ENCODE data around the gene CLEC10A.
"Not testable (repeated sequence)": the region's sequence is repeated elsewhere in the genome, so short reads cannot be mapped to it uniquely, and the experiment has no call there.

Gene CLEC10A

GRCh38 chr17:7070712-7071111 lies 9.3 kb downstream of the CLEC10A start:
- no peak for DNase-seq

- no peak for DNase-seq
Observed at GRCh38 chr17:7068268-7068667, 11.8 kb downstream of the CLEC10A start.

DNA sequence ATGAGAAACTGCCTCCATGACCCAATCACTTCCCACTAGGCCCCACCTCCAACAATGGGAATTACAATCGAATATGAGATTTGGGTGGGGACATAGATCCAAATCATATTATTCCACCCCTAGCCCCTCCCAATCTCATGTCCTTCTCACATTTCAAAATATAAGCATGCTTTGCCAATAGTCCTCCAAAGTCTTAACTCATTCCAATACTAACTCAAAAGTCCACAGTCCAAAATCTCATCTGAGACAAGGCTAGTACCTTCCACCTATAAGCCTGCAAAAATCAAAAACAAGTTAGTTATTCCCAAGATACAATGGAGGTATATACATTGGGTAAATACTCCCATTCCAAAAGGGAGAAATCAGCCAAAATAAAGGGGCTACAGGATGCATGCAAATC lies 12.9 kb downstream of the CLEC10A start:
- no peak for DNase-seq

- no peak for DNase-seq
Observed at GRCh38 chr17:7064261-7064660, 15.8 kb downstream of the CLEC10A start.

DNA sequence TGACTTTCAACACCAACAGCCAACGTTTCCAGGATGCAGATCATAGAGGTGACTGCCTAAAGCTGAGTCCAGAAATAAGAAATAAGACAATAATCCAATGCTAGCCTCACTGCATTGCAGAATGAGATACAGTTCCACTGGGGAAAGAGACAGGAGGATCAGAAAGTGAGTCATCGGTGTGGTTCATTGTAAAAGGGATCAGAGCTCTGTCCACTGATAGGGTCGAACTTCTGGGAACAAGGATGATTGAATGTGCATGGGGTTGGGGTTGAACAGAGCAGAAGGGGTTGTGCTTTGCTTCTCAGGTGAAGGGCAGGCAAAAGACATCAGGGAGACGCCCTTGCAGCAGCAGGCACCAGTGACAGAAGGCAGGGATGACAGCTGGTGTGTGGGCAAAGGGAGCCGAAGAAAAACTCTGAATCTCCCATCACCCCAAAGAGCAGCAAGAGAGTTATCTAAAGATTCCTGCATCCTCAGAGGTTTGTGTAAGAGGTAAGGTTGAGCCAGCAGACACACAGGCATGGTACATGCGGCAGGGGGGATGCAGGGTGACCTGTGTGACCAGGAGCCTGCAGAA lies 16.4 kb downstream of the CLEC10A start:
- DNase-seq = no peak

DNA sequence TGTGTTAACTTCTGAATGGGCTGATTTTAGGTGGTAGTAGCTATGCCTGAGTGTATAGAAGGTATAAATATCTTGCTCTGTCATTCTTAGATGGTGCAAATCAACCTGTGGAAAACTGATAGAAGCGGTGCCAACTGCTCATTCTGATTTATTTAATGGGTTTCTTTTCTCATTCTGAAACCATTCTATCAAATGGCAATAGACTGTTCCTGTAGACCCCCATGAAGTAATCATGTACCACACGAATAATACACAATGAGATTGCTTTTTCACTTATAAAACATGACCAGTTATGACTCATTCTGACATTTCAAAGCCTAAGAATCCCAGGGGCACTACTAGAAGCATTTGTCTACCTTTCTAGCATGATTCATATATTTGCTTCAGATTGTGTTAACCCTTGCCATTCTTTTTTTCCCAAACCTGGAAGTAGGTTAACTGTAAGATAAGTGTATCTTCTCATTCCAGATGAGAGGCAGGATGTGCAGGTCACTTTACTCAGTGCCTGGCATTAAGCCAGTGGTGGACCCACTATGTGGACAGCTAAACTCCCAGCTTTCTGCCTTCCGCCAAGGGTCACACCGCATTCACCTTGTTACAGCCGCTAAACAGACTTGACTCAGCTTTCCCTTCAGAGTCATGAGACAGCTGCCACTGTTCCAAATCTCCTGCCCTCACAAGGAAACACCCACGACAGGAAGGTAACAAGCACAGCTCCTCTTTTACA lies 19.7 kb downstream of the CLEC10A start:
- DNase-seq = no peak

GRCh38 chr17:7058831-7059447 lies 21.1 kb downstream of the CLEC10A start:
- no peak for DNase-seq

DNA sequence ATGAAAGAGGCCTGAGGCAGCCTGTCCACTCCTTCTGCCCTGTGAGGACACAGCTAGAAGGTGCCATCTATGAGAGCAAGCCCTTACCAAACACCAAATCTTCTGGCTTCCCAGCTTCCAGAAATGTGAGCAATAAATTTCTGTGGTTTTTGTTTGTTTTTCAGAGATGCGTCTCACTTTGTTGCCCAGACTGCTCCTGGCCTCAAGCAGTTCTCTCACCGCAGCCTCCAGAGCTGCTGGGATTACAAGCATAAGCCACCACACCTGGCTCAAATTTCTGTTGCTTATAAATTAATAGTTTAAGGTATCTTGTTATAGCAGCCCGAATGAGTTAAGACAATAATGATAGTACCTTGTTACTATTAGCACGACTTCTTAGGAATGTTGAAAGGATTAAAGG lies 23.7 kb downstream of the CLEC10A start:
- DNase-seq = no peak

DNA sequence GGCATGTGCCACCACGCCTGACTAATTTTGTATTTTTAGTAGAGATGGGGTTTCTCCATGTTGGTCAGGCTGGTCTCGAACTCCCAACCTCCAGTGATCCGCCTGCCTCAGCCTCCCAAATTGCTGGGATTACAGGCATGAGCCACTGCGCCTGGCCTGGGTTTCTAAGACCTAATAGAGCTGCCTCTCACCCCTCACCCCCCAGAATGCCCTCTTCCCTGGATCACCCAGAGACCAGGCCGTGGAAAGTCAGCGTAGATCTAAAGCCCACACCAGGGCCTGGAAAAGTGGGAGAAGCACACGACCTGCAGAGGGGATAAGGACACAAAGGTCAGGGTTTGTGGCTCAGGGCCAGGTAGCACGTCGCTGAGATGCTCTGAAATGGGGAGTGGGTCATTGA lies 29.5 kb downstream of the CLEC10A start:
- not testable (repeated sequence) for DNase-seq

DNA sequence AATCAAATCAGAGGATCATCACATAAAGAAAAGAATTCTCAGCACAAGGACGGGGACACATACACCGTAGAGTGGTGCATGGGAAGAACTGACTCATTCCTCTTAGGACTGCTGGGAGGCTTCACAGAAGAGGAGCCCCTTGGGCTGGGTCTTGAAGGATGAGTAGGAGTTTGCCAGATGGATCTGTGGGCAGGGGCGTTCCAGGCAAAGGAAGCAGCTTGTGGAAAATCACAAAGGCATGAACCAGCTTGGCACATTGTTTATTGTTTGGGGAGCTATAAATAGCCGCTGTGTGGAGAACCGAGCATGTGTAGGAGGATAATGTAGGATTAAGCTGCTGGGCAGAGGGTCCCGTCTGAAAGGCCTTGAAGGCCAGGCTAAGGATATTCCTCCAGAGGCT lies 31.1 kb downstream of the CLEC10A start:
- no peak for DNase-seq

- DNase-seq = no peak
Observed at GRCh38 chr17:7047566-7047965, 32.5 kb downstream of the CLEC10A start.

GRCh38 chr17:7046725-7047397 lies 33.2 kb downstream of the CLEC10A start:
- DNase-seq = not testable (repeated sequence)

DNA sequence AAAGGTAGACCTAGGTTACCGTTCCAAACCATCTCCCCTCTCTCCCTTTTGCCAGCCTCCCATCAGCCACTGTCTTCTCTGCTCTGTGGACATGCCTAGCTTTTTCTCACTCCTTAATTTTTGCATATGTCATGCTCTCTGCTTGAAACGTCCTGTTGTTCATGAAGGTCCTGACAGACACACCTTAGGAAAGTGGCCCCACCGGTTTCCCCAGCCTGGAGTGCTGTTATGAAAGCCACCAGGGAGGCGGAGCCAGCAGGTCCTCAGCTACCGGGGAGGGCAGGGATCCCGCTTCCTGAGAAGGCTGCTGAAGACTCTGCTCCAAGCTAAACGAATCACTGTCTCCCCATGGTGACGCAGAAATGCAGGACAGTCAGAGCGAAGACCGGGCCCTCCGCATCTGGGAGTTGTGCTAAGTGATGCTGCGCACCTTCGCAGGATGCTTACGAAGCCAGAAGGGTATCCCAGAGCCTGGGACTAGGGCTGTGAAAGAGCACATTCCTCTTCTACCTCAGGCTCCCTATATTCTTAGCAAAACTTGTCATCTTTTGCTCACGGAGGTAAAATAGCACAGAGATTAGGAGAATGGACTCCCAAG lies 33.8 kb downstream of the CLEC10A start:
- no peak for DNase-seq

GRCh38 chr17:7045492-7046126 lies 34.4 kb downstream of the CLEC10A start:
- DNase-seq = peak; percentile 39

GRCh38 chr17:7043497-7044198 lies 36.4 kb downstream of the CLEC10A start, which contains the start of gene SLC16A11:
Gene SLC16A11 (minus strand): TSS chr17:7044092. CDS start chr17:7043513, 579 bp downstream.
- DNase-seq = peak; percentile 80

DNA sequence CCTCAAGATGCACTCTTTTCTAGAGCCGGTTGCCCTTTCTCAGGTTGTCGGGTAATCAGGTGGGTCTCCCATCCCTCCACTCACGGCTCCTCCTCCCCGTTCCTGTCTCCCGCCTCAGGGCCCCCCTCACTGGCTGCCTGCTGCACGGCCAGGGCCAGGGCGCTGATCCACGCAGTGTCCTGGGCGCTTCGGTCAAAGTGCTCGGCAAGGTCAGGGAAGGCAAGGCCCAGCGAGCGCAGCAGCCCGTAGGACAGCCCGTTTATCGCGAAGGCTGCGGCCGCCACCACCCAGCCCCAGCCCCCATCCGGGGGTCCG lies 36.9 kb downstream of the CLEC10A start:
- peak; percentile 12 for DNase-seq

DNA sequence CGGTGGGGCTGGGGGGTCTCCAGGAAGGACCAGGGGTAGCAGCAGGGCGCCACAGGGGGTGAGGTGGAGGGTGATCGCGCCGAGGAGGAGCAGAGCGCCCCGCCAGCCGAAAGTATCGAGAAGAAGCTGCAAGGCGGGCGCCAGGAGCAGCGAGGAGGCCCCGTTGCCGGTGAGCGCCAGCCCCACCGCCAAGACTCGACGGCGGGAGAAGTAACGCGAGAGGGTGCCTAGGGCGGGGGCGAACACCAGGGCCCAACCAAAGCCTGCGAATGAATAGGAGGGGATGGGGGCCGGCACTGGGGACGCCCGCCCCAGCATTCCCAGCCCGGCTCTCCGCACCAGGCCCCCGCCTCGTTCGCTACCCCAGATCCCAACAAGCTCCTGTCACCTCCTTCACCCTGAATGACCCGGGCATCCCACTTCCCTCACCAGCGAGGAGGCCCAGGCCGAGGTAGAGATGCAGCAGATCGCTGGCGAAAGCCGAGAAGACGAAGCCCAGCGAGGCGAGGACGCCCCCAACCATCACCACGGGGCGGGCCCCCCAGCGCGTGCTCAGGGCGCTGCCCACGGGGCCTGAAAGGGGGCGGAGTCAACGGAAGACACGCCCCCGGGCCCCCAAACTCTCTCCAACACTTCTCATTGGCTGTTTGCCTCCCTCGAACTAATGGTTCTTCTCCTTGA lies 37.4 kb downstream of the CLEC10A start:
- DNase-seq = no peak

- no peak for DNase-seq
Observed at GRCh38 chr17:7041607-7042500, 38.2 kb downstream of the CLEC10A start.

DNA sequence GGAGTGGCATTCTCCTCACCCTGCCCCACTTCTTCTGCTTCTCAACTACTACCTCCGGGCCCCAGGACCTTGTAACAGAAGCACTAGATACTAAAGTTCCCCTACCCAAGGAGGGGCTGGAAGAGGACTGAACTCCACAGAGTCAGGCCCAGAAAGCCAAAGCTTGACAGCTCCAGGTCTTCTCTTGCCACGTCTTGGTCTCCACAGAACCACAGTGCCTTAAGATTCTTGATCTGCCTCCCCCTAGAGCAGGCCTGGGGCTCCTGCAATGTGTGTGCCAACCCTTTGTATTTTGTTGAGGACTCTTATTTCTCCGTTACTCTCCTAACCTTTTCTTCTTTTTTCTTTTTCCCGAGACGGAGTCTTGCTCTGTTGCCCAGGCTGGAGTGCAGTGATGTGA lies 40.2 kb downstream of the CLEC10A start:
- no peak for DNase-seq

DNA sequence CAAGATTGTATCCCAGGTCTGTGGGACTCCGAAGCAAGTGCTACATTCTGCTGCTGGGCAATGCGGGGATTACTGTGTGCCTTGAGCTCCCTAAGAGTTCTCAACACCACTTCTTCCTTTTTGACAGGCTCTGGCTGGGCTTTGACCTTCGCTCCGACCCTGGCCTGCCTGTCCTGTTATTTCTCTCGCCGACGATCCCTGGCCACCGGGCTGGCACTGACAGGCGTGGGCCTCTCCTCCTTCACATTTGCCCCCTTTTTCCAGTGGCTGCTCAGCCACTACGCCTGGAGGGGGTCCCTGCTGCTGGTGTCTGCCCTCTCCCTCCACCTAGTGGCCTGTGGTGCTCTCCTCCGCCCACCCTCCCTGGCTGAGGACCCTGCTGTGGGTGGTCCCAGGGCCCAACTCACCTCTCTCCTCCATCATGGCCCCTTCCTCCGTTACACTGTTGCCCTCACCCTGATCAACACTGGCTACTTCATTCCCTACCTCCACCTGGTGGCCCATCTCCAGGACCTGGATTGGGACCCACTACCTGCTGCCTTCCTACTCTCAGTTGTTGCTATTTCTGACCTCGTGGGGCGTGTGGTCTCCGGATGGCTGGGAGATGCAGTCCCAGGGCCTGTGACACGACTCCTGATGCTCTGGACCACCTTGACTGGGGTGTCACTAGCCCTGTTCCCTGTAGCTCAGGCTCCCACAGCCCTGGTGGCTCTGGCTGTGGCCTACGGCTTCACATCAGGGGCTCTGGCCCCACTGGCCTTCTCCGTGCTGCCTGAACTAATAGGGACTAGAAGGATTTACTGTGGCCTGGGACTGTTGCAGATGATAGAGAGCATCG lies 41.8 kb downstream of the CLEC10A start:
- no peak for DNase-seq

Measured in NCI-H1092 treated with DMSO at 0.1 percent for 48 hours (cell line).